T-helper 22 cell (primary cell): ENCODE results near the gene NDUFA6.
"Not testable (repeated sequence)": the region's sequence is repeated elsewhere in the genome, so short reads cannot be mapped to it uniquely, and the experiment has no call there.

Experiments used
- DNase-seq: peaks from one replicate; pipeline ENCODE4 v3.0.0-alpha.2; 2020; ENCODE audit warnings: low read depth

Gene NDUFA6

DNA sequence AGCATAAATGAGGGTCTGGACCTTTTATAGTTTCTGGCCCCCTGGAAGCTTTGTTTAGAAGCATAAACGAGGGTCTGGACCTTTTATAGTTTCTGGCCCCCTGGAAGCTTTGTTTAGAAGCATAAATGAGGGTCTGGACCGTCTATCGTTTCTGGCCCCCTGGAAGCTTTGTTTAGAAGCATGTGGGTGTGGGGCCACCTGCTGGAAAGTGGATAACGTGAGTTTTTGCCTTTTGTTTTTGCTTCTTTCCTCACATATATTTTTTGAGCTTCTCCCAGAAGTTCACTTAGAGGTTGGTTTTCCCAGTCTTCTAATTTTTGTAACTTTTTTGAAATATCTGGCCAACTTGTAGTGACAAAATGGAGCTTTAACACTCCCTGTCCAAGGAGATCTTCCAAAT lies 22.2 kb upstream of the NDUFA6 start:
- DNase-seq, result not testable (repeated sequence)

DNA sequence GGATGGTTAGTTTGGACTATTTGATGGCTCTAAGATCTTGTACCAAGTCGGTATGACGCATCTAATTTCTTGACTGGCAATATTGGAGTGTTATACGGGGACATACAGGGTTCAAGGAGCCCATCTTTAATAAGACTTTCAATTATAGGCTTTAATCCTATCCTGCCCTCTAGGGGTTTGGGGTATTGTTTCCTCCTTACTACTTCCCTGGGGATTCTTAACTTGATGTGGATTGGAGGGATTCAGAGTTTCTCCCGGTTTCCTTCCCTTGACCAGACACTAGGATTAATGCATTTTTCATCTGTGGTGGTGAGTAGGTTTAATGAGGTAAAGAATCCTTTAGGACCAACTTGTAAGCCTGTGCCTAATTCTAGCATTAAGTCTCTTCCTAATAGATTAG lies 21.2 kb upstream of the NDUFA6 start:
- no peak for DNase-seq

DNA sequence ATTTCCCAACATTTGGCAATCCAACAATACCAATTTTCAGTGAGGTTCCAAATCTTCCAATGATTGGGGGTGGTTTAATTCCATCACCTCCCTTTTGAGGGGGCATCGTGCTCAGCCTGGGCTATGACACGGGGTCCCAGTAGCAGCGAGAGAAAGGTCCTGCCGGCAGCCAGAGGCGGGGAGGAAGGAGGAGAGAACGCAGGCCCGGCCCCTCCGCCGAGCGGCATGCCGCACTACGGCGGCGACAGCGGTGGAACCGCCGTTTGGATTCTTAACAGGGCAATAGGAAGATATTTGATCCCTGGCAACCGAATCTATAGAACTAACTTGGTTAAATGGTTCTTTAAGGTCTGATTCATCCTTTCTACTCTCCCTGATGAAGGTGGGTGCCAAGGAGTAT lies 18.3 kb upstream of the NDUFA6 start:
- no peak for DNase-seq

DNA sequence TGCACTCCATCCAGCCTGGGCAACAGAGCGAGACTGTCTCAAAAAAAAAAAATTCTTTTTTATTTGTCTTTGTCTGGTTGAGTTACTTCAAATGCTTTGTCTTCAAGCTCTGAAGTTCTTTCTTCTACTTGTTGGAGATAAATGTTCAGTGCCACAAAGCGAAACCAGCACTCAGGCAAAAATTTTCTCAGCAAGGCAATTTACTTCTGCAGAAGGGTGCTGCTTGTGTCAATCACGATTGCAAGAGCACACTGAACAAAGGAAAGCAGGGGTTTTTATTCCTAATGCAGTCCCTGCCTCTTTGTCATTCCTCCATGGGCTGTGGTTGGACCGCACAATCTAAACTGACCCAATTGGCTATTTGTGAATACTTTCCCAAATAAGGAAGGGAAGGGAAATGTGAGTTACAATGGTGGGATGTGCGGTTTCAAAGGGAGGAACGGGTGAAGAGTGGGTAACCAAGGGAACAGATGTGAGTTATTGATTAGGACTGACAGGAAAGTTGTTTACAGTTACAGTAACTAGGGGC lies 13.8 kb upstream of the NDUFA6 start:
- not testable (repeated sequence) for DNase-seq

DNA sequence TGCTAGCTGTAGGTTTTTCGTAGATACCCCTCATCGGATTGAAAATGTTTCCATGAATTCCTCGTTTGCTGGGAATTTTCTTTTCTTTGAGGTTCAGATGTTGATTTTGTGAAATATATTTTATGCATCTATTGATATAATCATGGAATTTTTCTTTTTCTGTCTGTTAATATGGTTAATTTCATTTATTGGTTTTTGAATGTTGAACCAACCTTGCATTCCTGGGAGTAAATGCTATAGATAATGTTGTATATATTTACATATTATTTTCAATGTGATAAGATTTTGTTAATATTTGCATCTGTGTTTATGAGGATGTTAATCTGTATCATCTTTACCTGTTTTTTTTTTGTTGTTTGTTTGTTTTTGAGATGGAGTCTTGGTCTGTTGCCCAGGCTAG lies 10.6 kb upstream of the NDUFA6 start:
- no peak for DNase-seq

DNA sequence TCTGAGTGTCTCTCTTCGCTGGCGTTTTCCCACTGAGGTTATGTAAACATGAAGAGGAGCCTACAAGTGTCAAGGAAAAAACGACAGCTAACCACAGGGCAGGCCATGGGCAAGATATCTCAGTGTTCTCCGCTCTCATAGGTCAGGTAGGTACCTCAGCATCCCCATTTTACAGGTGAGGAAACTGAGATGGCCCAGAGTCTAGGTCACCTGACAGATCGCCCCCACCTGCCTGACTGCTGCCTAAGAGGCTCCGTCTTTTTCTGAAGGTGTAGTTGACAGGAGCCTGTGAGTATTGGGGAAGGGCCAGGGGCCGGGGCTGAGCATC lies 847 bp upstream of the NDUFA6 start:
- DNase-seq, result no peak

DNA sequence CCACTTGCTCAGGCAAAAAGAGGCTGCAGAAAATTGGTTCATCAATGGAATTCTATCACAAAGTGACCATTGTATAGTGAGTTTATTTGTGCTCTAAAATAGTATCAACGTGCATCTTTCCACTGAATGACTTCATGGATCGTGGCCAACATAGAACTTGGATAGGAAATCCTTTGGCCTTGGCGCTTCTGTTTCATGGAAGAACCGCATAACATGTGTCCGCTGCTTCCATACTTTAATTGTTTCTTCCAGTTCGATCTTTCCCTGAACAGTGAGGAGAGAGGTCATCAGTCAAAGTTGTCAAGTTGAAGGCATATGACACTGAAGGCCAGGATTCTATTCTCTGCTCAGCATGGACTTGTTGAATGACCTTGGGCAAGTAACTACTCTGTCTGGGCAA lies 4.5 kb downstream of the NDUFA6 start:
- no peak for DNase-seq

DNA sequence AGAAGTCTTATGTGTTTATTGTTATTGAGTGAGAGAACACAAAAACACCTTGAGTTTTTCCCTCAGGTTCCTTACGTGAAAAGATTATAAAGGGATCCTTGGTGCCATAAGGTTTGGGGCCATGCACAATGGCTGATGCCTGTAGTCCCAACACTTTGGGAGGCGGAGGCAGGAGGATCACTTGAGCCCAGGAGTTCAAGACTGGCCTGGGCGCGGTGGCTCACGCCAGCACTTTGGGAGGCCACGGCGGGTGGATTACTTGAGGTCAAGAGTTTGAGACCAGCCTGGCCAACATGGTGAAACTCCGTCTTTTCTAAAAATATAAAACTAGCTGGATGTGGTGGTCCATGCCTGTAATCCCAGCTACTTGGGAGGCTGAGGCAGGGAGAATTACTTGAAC lies 5.7 kb downstream of the NDUFA6 start:
- DNase-seq, result no peak

DNA sequence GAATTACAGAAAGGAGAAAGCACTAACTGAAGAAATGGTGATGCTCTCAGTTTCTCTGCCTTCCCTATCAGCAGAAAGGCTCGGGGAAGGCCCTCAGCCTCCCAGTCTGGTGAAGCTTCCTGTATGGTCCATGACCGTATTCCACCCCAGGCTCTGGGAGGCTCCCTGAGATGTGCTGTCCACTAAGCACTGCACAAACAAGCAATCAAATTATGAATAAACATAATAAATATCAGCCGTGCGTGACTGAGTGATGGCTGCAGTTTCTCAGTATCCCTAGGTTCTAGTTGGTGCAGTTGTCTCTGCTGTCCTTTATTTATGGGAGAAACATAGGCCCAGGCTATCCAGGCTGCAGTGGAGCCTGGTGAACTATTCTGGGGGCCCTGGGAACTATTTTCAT lies 7.5 kb downstream of the NDUFA6 start:
- DNase-seq, result no peak

DNA sequence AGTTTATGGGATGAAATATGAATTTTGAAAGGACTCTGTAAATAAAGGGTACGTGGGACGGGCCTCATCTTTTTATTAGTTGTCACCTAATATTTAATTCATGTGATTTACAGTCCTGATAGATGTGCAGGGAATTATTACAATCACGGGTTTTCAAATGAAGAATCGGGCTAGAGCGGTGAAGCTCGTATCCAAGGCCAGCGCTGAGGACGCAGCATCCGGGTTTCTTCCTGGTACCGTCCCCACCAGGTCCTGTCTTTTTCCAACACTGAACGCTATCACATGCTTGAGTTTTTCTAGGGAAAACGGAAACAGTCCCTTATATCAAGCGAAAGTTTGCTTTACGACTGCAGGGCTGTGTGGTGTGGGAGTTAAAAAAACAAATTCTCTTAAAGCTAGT lies 10.3 kb downstream of the NDUFA6 start:
- DNase-seq, result no peak

DNA sequence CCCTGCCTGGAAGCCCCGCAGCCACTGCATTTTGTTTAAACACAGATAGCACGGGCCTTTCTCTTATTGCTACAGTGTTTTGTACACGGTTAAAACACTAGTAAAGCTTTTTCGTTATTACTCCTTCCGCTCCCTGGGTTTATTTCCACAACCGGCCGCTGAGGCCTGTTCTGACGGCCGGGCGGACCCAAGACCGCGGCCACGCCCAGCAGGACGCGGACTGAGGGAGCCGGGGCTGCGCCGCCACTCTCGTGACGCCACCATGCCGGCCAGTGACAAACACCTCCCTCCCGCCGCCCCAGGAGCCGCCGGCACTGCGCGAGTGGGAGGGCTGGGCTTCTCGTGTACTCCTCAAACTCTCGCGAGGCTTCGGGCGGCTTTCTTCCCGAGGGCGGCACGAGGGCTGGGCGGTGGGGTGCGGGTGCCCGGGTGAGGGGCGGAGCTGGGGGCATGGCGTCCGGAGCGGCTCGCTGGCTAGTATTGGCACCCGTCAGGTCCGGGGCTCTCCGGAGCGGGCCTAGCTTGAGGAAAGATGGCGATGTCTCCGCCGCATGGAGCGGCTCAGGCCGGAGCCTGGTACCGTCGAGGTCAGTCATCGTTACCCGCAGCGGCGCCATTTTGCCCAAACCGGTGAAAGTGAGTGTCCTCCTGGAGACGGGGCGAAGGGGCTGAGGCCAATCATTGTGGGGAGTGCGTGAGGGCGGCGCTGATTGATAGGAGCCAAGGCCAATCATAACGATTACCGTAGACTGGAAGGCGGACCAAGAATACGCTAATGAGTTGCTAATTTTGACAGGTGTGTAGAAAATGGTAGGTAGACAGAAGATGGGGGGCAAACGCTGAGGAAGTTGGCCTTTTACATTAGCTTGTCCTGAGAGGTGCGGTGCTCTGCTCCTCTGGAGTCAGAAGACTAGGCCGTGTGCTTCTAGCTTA lies 11.0 kb downstream of the NDUFA6 start, which contains the start of gene SMDT1:
Gene SMDT1, plus strand, starts transcription at position 382 of the 933 bp plus-strand sequence. Its CDS starts 69 bp downstream, at position 451.
- peak; percentile 98 for DNase-seq

DNA sequence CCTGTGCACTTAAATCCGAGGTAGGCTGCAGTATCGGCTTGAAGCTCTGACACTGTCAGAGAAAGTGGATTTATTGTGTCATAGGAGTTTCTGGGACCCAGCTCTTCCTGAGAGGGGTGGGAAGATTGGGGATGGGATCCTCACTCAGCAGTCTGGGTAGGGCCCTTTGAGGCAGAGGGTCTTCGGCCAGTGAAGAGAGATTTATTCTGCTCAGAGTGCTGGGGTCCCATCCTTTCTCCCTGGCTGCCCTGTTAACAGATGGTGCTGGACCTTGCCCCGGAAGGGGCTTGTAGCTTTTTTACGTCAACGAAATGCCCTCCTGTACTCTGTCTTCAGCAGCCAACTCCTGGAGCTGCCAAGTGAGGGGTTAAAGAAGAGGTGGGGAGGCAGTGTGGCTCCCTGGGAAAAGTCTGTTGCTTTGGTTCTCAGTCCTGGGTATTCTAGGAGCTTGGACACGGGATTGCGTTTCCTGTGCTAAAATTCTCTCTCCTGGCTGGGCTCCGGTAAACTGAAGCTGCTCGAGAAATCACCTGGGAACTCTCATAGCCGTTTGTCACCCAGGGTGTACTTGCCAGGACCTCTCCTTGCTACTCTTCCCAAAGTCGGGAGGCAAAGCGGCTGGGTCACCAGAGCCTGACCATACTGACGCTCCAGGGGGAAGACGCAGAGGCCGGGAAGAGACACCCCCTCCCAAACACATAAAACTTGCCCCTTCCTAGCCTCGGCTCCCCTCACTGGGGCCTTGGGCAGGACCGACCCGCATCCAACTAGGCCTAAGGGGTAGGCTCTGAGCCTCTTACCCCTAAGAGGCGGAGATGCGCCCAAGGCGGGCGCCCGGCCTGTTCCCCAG lies 11.9 kb downstream of the NDUFA6 start:
- DNase-seq, result no peak

DNA sequence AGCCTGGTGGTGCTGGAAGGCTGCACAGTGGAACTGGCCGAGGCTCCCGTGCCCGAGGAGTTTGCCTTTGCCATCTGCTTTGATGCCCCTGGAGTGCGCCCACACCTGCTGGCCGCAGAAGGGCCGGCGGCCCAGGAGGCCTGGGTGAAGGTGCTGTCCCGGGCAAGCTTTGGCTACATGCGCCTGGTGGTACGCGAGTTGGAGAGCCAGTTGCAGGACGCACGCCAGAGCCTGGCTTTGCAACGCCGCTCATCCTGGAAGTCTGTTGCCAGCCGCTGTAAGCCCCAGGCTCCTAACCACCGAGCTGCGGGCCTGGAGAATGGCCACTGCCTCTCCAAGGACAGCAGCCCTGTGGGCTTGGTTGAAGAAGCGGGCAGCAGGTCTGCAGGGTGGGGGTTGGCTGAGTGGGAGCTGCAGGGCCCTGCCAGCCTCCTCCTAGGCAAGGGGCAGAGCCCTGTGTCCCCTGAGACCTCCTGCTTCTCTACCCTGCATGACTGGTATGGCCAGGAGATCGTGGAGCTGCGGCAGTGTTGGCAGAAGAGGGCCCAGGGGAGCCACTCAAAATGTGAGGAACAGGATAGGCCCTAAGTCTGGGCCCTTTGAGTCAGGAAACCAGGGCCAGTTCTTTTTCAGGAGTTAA lies 13.0 kb downstream of the NDUFA6 start:
- no peak for DNase-seq

DNA sequence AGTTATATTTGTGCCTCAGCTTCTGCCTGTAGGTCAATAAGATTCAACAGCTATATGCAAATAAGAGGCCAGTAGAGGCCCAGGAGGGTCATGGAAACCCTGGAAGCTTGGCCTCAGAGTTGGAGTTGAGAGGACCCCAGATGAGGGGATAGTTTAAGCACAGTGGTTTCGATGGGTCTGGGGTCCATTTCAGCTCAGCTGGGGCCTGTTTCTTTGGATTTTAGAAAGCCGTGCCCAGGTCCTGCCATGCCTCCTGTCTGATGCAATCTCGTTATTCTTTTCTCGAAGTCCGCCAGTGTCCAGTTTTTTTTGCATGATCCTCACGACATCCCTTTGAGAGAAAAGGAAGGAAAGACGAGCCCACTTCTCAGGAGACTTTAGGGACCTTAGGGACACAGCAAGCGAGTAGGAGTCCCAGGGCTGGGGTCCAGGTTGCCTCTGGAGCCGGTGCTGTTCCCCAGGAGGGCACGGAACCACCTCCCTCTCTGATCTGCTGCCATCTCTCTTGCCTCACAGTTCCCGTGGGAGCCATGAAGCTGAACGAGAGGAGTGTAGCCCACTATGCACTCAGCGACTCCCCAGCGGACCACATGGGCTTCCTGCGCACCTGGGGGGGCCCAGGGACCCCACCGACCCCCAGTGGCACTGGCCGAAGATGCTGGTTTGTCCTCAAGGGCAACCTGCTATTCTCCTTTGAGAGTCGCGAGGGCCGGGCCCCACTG lies 13.6 kb downstream of the NDUFA6 start:
- no peak for DNase-seq

DNA sequence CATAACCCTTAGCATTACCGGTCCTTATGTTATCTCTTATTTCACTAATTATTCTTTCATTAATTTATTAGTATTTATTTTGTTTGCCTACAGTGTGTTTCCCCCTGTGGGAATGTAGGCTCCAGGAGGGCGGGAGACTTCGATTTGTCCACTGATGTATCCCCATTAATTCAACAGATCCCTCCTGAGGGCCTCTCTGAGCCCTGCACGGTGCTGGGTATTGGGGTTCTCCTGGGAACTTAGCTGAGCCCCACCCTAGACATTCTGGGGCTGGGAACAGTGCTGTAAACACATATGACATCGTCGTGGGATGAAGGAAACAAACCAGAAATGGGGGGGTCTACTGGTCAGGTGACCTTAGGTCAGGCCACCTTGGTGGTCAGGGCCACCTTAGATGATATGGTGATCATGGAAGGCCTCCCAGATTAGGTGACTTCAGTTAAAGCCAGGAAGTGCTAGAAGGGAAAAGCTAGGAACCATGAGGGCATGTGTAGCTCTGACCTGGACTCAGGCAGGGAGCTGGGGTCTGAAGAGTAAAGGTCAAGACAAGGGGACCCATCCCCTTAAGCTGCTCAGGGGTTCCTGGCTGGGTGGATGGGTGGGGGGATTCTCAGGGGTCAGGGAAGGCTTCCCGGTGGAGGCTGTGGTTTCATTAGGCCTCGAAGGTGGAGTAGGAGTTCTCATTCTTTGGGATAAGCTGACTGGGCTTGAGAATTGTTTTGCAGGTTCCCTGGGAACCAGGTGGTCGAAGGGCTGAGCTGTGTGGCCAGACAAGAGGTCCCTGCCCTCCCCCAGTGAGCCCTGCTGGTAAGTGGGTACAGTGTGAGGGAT lies 15.5 kb downstream of the NDUFA6 start:
- no peak for DNase-seq

DNA sequence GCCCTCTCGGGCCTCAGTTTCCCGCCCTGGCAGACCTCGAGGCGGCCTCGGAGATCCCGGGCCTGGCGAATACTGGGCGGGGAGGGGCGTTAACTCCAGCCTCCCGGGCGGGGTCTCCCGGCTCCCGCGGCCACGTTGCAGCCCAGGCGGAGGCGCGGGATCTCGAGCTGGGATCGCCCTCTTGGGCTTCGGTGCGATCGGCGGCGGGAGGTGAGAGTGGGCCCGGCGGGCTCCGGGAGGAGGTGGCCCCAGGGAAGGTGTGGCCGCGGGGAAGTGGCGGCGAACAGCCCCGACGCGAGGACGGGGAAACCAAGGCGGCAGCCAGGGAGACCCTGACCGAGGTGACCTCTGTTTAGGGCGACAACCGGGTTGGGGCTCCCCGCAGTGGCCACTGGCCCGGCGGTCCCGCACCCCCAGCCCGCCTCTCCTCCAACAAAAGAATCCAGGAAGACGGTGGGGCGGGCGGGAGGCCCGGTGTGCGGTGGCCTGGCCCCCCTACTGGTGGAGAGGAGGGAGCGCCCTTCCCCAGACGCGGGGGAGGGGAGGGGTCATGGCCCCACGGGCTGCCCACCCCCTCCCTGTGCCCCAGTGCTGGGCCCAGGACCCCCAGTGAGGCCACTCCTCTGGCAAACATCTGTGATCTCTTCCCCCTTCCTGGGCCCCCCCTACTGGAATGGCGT lies 16.3 kb downstream of the NDUFA6 start, which contains the start of gene PHETA2:
Gene PHETA2, plus strand, starts transcription at position 117 of the 680 bp plus-strand sequence. CDS start 3,046 bp downstream, outside the sequence.
- DNase-seq, result peak; percentile 34

DNA sequence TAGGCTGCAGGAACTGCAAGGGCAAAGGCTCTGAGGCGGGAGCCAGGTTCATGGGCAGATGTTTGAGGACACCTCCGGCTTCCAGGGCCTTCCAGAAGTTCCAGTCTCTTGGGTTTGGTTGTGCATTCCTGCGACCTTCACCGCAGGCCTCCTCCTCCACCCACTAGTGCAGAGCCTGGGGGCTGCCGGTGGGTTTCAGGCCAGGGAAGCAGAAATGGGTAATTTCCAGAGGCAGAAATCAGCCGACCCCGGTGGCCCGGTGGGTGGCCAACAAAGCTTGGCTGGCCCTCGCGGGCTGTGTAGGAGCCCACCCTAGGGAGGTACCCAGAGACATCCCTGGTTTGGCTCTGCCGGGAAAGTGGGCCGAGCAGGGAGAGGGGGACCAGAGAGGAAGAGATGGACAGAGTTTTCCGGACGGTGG lies 16.9 kb downstream of the NDUFA6 start:
- no peak for DNase-seq

DNA sequence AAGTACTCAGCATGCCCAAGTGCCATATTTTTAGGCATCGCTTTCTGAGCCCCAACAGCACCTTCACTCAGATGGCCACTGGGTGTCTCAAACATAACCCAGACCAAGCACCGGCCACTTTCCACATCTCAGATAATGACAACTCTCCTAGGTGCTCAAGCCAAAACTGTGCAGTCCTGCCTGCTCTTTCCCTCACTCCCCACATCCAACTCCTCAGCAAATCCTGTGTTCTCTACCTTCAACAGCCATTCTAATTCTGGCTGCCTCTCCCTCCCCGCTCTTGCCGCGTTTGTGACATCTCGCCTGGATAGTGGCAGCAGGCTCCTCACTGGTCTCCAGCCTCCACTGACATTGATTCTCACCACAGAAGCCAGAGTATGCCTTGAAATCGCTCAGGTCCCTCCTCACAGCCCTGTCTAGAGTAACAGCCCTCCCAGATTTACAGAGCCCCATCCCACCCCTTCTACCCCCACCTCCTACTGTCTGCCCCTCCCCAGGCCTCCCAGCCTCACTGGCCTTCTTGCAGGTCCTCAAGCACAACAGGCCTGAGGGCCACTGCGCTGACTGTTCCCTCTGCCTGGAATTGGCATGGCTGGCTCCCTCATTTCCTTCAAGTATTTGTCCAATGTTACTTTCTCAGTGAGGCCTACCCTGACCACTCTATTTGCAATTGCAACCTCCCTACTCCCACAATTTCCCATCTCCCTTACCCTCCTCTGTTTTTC lies 17.8 kb downstream of the NDUFA6 start:
- no peak for DNase-seq

DNA sequence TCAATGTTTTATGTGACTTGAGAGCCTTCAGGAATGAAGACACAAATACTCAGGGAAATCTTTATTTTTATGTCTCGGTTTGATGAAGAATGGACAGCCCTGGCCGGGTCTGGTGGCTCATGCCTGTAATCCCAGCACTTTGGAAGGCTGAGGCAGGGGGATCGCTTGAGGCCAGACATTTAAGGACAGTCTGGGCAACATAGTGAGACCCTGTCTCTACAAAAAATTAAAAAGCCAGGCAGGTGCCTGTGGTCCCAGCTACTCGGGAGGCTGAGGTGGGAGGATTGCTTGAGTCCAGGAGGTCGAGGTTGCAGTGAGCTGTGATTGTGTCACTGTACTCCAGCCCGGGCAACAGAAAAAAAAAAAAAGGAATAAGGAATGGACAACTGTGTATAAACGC lies 19.1 kb downstream of the NDUFA6 start:
- DNase-seq, result not testable (repeated sequence)
